GM12878 (cell line): ENCODE measurements around the gene FAM193A. TPM values are rescaled to one million over a fixed set of nuclear protein-coding genes. Genes with fewer than 3 reads are reported as not detected.

ENCODE experiments used
- ATAC-seq: fragments of 200-7000 bp; cut with Tn5 transposase; 3 replicates; pipeline ENCODE4 v1.9.1; 2020; ENCODE audit warnings: mild to moderate bottlenecking, moderate library complexity
- BruUV-seq: library from RNA; stranded (reverse); fragments of 400-500 nt; replicated peaks from 2 replicates; lab custom pipeline; 2021; lab: Mats Ljungman, UMichigan
- CTCF ChIA-PET: fragments of 300-600 bp; sonication (Branson Sonifier 250); formaldehyde crosslinking; extraction: SDS; loops from one replicate; lab custom pipeline; 2021; ENCODE audit warnings: inconsistent platforms; lab: Yijun Ruan, JAX
- POLR2A ChIA-PET: fragments of 350-600 bp; formaldehyde crosslinking; extraction: SDS; loops from one replicate; lab custom pipeline; 2021; ENCODE audit warnings: inconsistent platforms; lab: Charles Lee
- RAD21 ChIA-PET: fragments of 300-600 bp; sonication (Branson Sonifier 250); formaldehyde crosslinking; loops from one replicate; lab custom pipeline; 2023; ENCODE audit warnings: antibody characterized with exemption; ENCODE audit not compliant: unreplicated experiment; lab: Charles Lee
- SMC1A ChIA-PET: fragments of 300-600 bp; sonication (Branson Sonifier 250); formaldehyde crosslinking; loops from one replicate; lab custom pipeline; 2023; ENCODE audit not compliant: unreplicated experiment, uncharacterized antibody; lab: Charles Lee
- DNase-seq: peaks from one replicate; pipeline ENCODE4 v3.0.0-alpha.2; 2011; ENCODE audit warnings: low read depth, low spot score
- FAIRE-seq: peaks from 3 replicates; lab custom pipeline; 2011; peaks lifted over from hg19 to GRCh38; lab: Jason Lieb, UNC
- H2AFZ ChIP-seq: 2 replicates; pipeline ENCODE4 v1.6.0; 2011; ENCODE audit warnings: low read depth, low read length, control low read depth; ENCODE audit not compliant: control insufficient read depth
- H3K27ac ChIP-seq: 2 replicates; pipeline ENCODE4 v1.5.1; 2011; ENCODE audit warnings: control low read depth; ENCODE audit not compliant: control insufficient read depth, insufficient read depth
- H3K27me3 ChIP-seq, 2 experiments: replicated peaks in 1 of 2; 2 replicates each; pipeline versions ENCODE4 v1.6.0 to v1.6.1; 2011; ENCODE audit warnings: low read length in 1 of 2; ENCODE audit not compliant: control insufficient read depth in 2 of 2, insufficient read depth in 2 of 2
- H3K36me3 ChIP-seq, 2 experiments: 2 replicates each; pipeline ENCODE4 v1.5.1; 2011; ENCODE audit warnings: low read length in 1 of 2; ENCODE audit not compliant: control insufficient read depth in 2 of 2, insufficient read depth in 2 of 2
- H3K4me1 ChIP-seq: 2 replicates; pipeline ENCODE4 v1.6.1; 2011; ENCODE audit warnings: mild to moderate bottlenecking, low read length, moderate library complexity, mixed read lengths; ENCODE audit not compliant: control insufficient read depth, insufficient read depth
- H3K4me2 ChIP-seq: 2 replicates; pipeline ENCODE4 v1.6.0; 2011; ENCODE audit warnings: control low read depth; ENCODE audit not compliant: control insufficient read depth, insufficient read depth
- H3K4me3 ChIP-seq: fragments of 200-600 bp; sonication (generic); 2 replicates; pipeline ENCODE4 v1.5.1; 2016
- H3K79me2 ChIP-seq: 2 replicates; pipeline ENCODE4 v1.6.0; 2011; ENCODE audit warnings: low read length; ENCODE audit not compliant: control insufficient read depth, insufficient read depth
- H3K9ac ChIP-seq: 2 replicates; pipeline ENCODE4 v1.8.0; 2011; ENCODE audit warnings: low read length, control low read depth, mixed read lengths; ENCODE audit not compliant: control insufficient read depth, insufficient read depth
- H3K9me3 ChIP-seq: replicated peaks from 3 replicates; pipeline ENCODE4 v1.5.1; 2011; ENCODE audit warnings: mild to moderate bottlenecking, low read length; ENCODE audit not compliant: control insufficient read depth, insufficient read depth
- H4K20me1 ChIP-seq: 2 replicates; pipeline ENCODE4 v1.6.0; 2011; ENCODE audit not compliant: control insufficient read depth, insufficient read depth
- CREM ChIP-seq: IDR thresholded peaks from 2 replicates; pipeline ENCODE4 v1.6.1; 2014; ENCODE audit warnings: antibody characterized with exemption, low read depth
- HDGF ChIP-seq: fragments of 450-650 bp; IDR thresholded peaks from 2 replicates; pipeline ENCODE4 v1.6.1; 2016; ENCODE audit warnings: antibody characterized with exemption
- PBX3 ChIP-seq: IDR thresholded peaks from 2 replicates; pipeline ENCODE4 v1.6.1; 2011; ENCODE audit warnings: mild to moderate bottlenecking, low read depth, low read length, moderate library complexity; ENCODE audit not compliant: insufficient replicate concordance
- SMARCA5 ChIP-seq: fragments of 450-650 bp; IDR thresholded peaks from 2 replicates; pipeline ENCODE4 v1.6.1; 2017; ENCODE audit warnings: mild to moderate bottlenecking
- SUZ12 ChIP-seq: fragments of 200-600 bp; sonication (generic); IDR thresholded peaks from one replicate; pipeline ENCODE4 v1.6.1; 2018; ENCODE audit warnings: antibody characterized with exemption, mild to moderate bottlenecking; ENCODE audit not compliant: unreplicated experiment
- ZNF217 ChIP-seq: fragments of 450-650 bp; IDR thresholded peaks from 2 replicates; pipeline ENCODE4 v1.6.1; 2017; ENCODE audit warnings: antibody characterized with exemption, mild to moderate bottlenecking
- WGBS: methylation state at CpG from one replicate; pipeline ENCODE4 v1.1.6; 2016; ENCODE audit warnings: low lambda C conversion rate; ENCODE audit not compliant: insufficient replicate concordance, insufficient coverage; ENCODE audit errors: missing lambda C conversion rate; 5-methylcytosine and 5-hydroxymethylcytosine counted together
- in situ Hi-C: fragments of 300-500 bp; cut with MboI; formaldehyde crosslinking; loops from 9 replicates; pipeline ENCODE4 v1.14.3; 2018; ENCODE audit warnings: mixed read lengths
- intact Hi-C: fragments of 100-400 bp; cut with micrococcal nuclease; formaldehyde crosslinking; loops from one replicate; pipeline ENCODE4 v1.14.2; 2022; ENCODE audit not compliant: unreplicated experiment
- polyA plus RNA-seq, 11 experiments: library from polyadenylated mRNA; depleted of rRNA in 4 of 11; unstranded in 6 of 11; stranded (reverse) in 5 of 11; fragments of >200 nt; fragmentation: Nextera tagmentation in 4 of 11; fragmentation: Illumina TruSeq in 1 of 11; extraction: Ambion mirVana in 4 of 11; extraction: Trizol in 1 of 11; gene quantifications; 1 replicate in 1 of 11; 2 replicates in 10 of 11; pipeline versions ENCODE4 v1.2.1 to v1.2.3, GENCODE V29; 2011 to 2016; ENCODE audit warnings: inconsistent platforms in 2 of 11, missing spikeins in 2 of 11, low read depth in 1 of 11
- total RNA-seq, 4 experiments: library from RNA; depleted of rRNA in 3 of 4; stranded (reverse); fragments of >200 nt in 3 of 4; fragmentation: Illumina TruSeq in 1 of 4; extraction: Trizol in 1 of 4; gene quantifications; 2 replicates each; pipeline versions ENCODE4 v1.2.1 to v1.2.3, GENCODE V29; 2013 to 2021
- TF ChIP-seq, protein P1 (sequence below): IDR thresholded peaks from 2 replicates; pipeline ENCODE4 v1.6.1; 2011; ENCODE audit warnings: low read depth, mild to moderate bottlenecking, low read length, moderate library complexity, borderline replicate concordance; ENCODE audit errors: extremely low read depth
- TF ChIP-seq, protein P2 (sequence below): IDR thresholded peaks from 2 replicates; pipeline ENCODE4 v1.6.1; 2012; ENCODE audit warnings: improper control_type of control experiment, low read depth, low read length; ENCODE audit not compliant: insufficient replicate concordance

The FAM193A gene
- total and polyA plus RNA-seq, 10 of the 15 experiments (the other 5 are each of a cell fraction or from before 2014, with no cell fraction given), result 0.52 to 23.3 (median 7.4) TPM

DNA sequence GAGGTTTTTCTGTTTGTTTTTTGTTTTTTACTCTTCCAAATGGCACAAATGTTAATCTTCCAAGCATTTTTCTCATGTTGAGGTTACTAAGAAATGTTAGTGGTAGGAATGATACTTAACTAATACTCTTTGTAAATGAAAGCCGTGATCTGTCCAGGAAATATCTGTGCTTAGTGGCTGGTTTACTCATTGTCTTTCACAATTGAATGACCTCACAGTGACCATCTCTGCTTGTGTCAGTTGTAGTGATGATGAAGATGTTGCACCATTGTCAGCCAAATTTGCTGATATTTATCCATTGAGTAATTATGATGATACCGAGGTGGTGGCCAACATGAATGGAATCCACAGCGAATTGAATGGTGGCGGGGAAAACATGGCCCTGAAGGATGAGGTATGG lies 126.2 kb downstream of the FAM193A start:
- Histone ChIP-seq H3K79me2 (peaks cover 5% of the 10 kb centered on the region), H3K4me3 (no peak overlapping the region), H3K9me3 (no peaks in the 10 kb centered on the region), H2AFZ (no peak overlapping the region), H3K4me1 (peaks cover 8% of the 10 kb centered on the region; the same call in 1 of the 2 replicates), H3K27me3 (no peaks in the 10 kb centered on the region), H4K20me1 (no peaks in the 10 kb centered on the region), H3K9ac (no peak overlapping the region), H3K27ac (no peak overlapping the region), H3K36me3 (peaks cover 9 to 36% of the 10 kb centered on the region in 2 experiments), H3K4me2 (no peak overlapping the region)
- TF ChIP-seq HDGF, result no peak
- TF ChIP-seq, protein P1, sequence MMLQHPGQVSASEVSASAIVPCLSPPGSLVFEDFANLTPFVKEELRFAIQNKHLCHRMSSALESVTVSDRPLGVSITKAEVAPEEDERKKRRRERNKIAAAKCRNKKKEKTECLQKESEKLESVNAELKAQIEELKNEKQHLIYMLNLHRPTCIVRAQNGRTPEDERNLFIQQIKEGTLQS, result no peak
- no peak for TF ChIP-seq ZNF217
- TF ChIP-seq SMARCA5, result no peak
- TF ChIP-seq PBX3, result no peak
- TF ChIP-seq SUZ12, result no peak
- TF ChIP-seq, protein P2, sequence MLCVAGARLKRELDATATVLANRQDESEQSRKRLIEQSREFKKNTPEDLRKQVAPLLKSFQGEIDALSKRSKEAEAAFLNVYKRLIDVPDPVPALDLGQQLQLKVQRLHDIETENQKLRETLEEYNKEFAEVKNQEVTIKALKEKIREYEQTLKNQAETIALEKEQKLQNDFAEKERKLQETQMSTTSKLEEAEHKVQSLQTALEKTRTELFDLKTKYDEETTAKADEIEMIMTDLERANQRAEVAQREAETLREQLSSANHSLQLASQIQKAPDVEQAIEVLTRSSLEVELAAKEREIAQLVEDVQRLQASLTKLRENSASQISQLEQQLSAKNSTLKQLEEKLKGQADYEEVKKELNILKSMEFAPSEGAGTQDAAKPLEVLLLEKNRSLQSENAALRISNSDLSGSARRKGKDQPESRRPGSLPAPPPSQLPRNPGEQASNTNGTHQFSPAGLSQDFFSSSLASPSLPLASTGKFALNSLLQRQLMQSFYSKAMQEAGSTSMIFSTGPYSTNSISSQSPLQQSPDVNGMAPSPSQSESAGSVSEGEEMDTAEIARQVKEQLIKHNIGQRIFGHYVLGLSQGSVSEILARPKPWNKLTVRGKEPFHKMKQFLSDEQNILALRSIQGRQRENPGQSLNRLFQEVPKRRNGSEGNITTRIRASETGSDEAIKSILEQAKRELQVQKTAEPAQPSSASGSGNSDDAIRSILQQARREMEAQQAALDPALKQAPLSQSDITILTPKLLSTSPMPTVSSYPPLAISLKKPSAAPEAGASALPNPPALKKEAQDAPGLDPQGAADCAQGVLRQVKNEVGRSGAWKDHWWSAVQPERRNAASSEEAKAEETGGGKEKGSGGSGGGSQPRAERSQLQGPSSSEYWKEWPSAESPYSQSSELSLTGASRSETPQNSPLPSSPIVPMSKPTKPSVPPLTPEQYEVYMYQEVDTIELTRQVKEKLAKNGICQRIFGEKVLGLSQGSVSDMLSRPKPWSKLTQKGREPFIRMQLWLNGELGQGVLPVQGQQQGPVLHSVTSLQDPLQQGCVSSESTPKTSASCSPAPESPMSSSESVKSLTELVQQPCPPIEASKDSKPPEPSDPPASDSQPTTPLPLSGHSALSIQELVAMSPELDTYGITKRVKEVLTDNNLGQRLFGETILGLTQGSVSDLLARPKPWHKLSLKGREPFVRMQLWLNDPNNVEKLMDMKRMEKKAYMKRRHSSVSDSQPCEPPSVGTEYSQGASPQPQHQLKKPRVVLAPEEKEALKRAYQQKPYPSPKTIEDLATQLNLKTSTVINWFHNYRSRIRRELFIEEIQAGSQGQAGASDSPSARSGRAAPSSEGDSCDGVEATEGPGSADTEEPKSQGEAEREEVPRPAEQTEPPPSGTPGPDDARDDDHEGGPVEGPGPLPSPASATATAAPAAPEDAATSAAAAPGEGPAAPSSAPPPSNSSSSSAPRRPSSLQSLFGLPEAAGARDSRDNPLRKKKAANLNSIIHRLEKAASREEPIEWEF, result no peak
- no peak for TF ChIP-seq CREM
- POLR2A ChIA-PET, result no interaction called here
- CTCF ChIA-PET, result interaction anchor here (1.1 kb wide), 1 partner anchor 11 kb away, joined by 3 read pairs; no protein-coding TSS in a partner anchor
- DNase-seq (no peak), ATAC-seq (no peak), FAIRE-seq (no peak)
- no TSS peak for BruUV-seq
- in situ Hi-C loops (no loop called here), intact Hi-C loops (no loop called here)
- RAD21 ChIA-PET, result no interaction called here
- WGBS, result 100% methylated on average over 4 of the region's 4 CpGs
- SMC1A ChIA-PET, result interaction anchor here (0.7 kb wide), 1 partner anchor 38 kb away, joined by 3 read pairs; no protein-coding TSS in a partner anchor
